Suprapubic skin (tissue), 4 donors: ENCODE data around the gene STAC3. TPM values are rescaled to one million over a fixed set of nuclear protein-coding genes. Genes with fewer than 3 reads are reported as not detected.

Experiments used
- DNase-seq, 2 donors: peaks; one replicate each; pipeline ENCODE4 v3.0.0-alpha.2; 2019; ENCODE audit warnings: low spot score in 2 of 2
- H3K27ac ChIP-seq: fragments of 200-600 bp; sonication (generic); one replicate; pipeline ENCODE4 v1.5.1; 2019
- H3K27me3 ChIP-seq: fragments of 200-600 bp; sonication (generic); one replicate; pipeline ENCODE4 v1.5.1; 2019
- H3K36me3 ChIP-seq: fragments of 200-600 bp; sonication (generic); one replicate; pipeline ENCODE4 v1.5.1; 2019
- H3K4me1 ChIP-seq: fragments of 200-600 bp; sonication (generic); one replicate; pipeline ENCODE4 v1.5.1; 2019
- H3K4me3 ChIP-seq: fragments of 200-600 bp; sonication (generic); one replicate; pipeline ENCODE4 v1.5.1; 2019; ENCODE audit warnings: mild to moderate bottlenecking
- H3K9me3 ChIP-seq: fragments of 200-600 bp; sonication (generic); one replicate; pipeline ENCODE4 v1.5.1; 2019
- EP300 ChIP-seq: sonication (generic); formaldehyde crosslinking; IDR thresholded peaks from one replicate; pipeline ENCODE4 v1.6.1; 2017; ENCODE audit warnings: antibody characterized with exemption
- POLR2A ChIP-seq, 2 donors: fragments of 450-650 bp; IDR thresholded peaks; one replicate each; pipeline ENCODE4 v1.6.1; 2017; ENCODE audit warnings: antibody characterized with exemption in 2 of 2, mild to moderate bottlenecking in 2 of 2, moderate library complexity in 2 of 2
- POLR2AphosphoS5 ChIP-seq, 3 donors: sonication (generic); formaldehyde crosslinking; IDR thresholded peaks; one replicate each; pipeline ENCODE4 v1.6.1; 2017; ENCODE audit warnings: antibody characterized with exemption in 3 of 3
- WGBS: methylation state at CpG from one replicate; pipeline ENCODE4 v1.1.5; 2018; 5-methylcytosine and 5-hydroxymethylcytosine counted together
- total RNA-seq, 4 donors: library from RNA; depleted of rRNA; stranded (reverse); fragments of >200 nt; gene quantifications; one replicate each; pipeline ENCODE4 v1.1.0, GENCODE V29; 2016
- TF ChIP-seq, protein P1 (sequence below), 2 donors: fragments of 200-600 bp in 1 of 2; fragments of 450-650 bp in 1 of 2; sonication (generic) in 1 of 2; IDR thresholded peaks; one replicate each; pipeline ENCODE4 v1.5.1; 2016 to 2019; ENCODE audit warnings: antibody characterized with exemption in 2 of 2, mild to moderate bottlenecking in 1 of 2, moderate library complexity in 1 of 2

STAC3 gene
- total RNA-seq, 4 donors from 2014 or later, result 1.7 to 3.0 (median 2.1) TPM

DNA sequence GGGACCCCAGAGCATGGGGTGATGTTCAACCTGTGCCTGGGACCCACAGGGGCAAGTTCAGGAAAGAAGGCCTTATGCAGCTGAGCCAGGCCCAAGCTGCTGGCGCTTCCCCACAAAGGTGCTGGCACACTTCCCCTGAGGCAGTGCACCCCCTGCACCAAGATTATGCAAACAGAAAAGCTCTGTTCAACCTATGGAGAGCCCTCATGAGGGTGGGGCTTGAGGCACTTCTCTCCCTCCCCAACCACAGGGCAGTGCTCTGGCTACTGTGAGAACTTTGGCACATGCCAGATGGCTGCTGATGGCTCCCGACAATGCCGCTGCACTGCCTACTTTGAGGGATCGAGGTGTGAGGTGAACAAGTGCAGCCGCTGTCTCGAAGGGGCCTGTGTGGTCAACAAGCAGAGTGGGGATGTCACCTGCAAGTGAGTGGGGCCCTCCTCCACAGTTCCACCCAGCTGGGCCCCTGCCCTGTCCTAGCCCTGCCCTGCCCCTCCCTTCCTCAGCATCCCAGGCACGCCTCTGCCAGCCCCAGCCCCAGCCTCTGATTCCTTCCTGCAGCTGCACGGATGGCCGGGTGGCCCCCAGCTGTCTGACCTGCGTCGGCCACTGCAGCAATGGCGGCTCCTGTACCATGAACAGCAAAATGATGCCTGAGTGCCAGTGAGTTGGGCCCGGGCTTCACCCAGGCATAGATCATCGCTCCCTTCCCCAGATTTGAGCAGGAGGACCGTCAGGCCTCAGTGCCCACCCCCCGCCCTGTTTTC lies 39.9 kb downstream of the STAC3 start:
- no peak overlapping the region for H3K4me3 ChIP-seq
- TF ChIP-seq POLR2A (IDR thresholded peaks at IDR 0.05) (no peak), EP300 (no peak), POLR2AphosphoS5 (IDR thresholded peaks at IDR 0.05) (no peak)
- TF ChIP-seq, protein P1, sequence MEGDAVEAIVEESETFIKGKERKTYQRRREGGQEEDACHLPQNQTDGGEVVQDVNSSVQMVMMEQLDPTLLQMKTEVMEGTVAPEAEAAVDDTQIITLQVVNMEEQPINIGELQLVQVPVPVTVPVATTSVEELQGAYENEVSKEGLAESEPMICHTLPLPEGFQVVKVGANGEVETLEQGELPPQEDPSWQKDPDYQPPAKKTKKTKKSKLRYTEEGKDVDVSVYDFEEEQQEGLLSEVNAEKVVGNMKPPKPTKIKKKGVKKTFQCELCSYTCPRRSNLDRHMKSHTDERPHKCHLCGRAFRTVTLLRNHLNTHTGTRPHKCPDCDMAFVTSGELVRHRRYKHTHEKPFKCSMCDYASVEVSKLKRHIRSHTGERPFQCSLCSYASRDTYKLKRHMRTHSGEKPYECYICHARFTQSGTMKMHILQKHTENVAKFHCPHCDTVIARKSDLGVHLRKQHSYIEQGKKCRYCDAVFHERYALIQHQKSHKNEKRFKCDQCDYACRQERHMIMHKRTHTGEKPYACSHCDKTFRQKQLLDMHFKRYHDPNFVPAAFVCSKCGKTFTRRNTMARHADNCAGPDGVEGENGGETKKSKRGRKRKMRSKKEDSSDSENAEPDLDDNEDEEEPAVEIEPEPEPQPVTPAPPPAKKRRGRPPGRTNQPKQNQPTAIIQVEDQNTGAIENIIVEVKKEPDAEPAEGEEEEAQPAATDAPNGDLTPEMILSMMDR (IDR thresholded peaks at IDR 0.05), result no peak
- H3K27me3 ChIP-seq, result peaks cover 12% of the 10 kb centered on the region
- DNase-seq, result no peak
- 77% methylated on average over 12 of the region's 16 CpGs for WGBS
- H3K36me3 ChIP-seq, result peaks cover 61% of the 10 kb centered on the region
- no peaks in the 10 kb centered on the region for H3K9me3 ChIP-seq
- H3K4me1 ChIP-seq, result peaks cover 31% of the 10 kb centered on the region
- H3K27ac ChIP-seq, result no peak overlapping the region

DNA sequence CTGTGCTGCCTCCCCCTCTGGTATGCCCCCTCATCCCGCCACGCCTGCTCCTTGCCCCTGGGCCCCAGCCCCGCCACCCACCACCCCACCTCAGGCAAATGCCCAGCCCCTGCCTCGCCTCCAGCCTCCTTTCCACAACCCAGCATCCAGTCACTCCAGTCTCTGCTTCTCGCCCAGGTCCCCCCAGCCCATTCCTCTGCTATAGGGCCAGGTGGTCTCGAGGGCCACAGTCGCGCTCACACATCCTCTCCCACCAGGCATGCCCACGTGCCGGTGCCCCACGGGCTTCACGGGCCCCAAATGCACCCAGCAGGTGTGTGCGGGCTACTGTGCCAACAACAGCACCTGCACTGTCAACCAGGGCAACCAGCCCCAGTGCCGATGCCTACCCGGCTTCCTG lies 40.5 kb downstream of the STAC3 start:
- H3K4me1 ChIP-seq, result peaks cover 24% of the 10 kb centered on the region
- peaks cover 6% of the 10 kb centered on the region for H3K27me3 ChIP-seq
- DNase-seq, result no peak
- no peak overlapping the region for H3K4me3 ChIP-seq
- TF ChIP-seq, protein P1 (IDR thresholded peaks at IDR 0.05), result no peak
- TF ChIP-seq POLR2AphosphoS5 (IDR thresholded peaks at IDR 0.05) (no peak), POLR2A (IDR thresholded peaks at IDR 0.05) (no peak), EP300 (no peak)
- H3K9me3 ChIP-seq, result no peaks in the 10 kb centered on the region
- H3K36me3 ChIP-seq, result peaks cover 68% of the 10 kb centered on the region
- H3K27ac ChIP-seq, result no peak overlapping the region
- WGBS, result 83% methylated on average over 13 of the region's 15 CpGs

DNA sequence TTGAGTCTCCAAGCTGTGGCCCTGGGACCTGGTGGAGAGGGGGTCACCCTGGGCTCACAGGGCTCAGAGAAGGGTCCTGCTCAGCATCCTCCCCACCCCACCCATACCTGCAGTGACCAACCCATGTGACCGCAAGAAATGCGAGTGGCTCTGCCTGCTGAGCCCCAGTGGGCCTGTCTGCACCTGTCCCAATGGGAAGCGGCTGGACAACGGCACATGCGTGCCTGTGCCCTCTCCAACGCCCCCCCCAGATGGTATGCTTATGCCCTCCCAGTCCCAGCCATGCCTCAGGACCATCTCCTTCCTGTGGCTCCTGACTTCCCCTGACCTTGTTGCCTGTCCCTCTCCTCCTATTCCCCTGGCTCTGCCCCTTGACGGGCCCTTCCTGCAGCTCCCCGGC lies 41.1 kb downstream of the STAC3 start:
- H3K36me3 ChIP-seq, result peaks cover 73% of the 10 kb centered on the region
- 84% methylated on average over 8 of the region's 8 CpGs for WGBS

DNA sequence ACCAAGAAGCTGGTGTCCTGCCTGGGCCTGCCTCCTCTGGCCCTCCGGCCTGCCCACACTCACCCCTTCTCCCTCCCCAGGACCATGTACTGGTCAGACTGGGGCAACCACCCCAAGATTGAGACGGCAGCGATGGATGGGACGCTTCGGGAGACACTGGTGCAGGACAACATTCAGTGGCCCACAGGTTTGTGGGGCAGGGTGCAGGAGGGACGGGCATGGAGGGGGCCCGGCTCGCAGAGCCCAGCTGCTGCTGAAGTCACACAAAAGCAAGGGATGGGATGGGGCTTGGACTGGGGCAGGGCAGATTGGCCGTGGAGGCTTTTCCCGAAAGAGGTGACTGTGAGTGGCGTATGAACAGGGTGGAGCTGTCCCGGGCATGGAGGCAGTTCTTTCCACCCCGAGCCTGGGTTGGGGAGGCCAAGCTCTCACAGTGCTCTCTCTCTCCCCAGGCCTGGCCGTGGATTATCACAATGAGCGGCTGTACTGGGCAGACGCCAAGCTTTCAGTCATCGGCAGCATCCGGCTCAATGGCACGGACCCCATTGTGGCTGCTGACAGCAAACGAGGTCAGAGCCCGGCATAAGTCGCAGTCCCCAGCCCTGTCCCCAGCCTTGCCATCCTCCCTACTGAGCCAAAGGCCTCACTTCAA lies 42.2 kb downstream of the STAC3 start:
- 94% methylated on average over 9 of the region's 22 CpGs for WGBS

More for the DNA sequence above, 41.1 kb downstream of the STAC3 start:
- Histone ChIP-seq H3K4me1 (peaks cover 19% of the 10 kb centered on the region), H3K4me3 (no peak overlapping the region), H3K27me3 (peaks cover 3% of the 10 kb centered on the region), H3K9me3 (no peaks in the 10 kb centered on the region), H3K27ac (no peak overlapping the region)
- no peak for DNase-seq
- TF ChIP-seq POLR2A (IDR thresholded peaks at IDR 0.05), result no peak
- no peak for TF ChIP-seq EP300
- TF ChIP-seq POLR2AphosphoS5 (IDR thresholded peaks at IDR 0.05), result no peak
- TF ChIP-seq, protein P1 (IDR thresholded peaks at IDR 0.05), result no peak

More for the DNA sequence above, 42.2 kb downstream of the STAC3 start:
- no peak overlapping the region for H3K4me3 ChIP-seq
- no peak for TF ChIP-seq EP300
- TF ChIP-seq, protein P1 (IDR thresholded peaks at IDR 0.05), result no peak
- no peak for DNase-seq
- H3K27ac ChIP-seq, result no peak overlapping the region
- no peaks in the 10 kb centered on the region for H3K27me3 ChIP-seq
- no peaks in the 10 kb centered on the region for H3K9me3 ChIP-seq
- peaks cover 7% of the 10 kb centered on the region for H3K4me1 ChIP-seq
- H3K36me3 ChIP-seq, result peaks cover 85% of the 10 kb centered on the region
